Measurements from ENCODE around the gene LOXL1.

DNA sequence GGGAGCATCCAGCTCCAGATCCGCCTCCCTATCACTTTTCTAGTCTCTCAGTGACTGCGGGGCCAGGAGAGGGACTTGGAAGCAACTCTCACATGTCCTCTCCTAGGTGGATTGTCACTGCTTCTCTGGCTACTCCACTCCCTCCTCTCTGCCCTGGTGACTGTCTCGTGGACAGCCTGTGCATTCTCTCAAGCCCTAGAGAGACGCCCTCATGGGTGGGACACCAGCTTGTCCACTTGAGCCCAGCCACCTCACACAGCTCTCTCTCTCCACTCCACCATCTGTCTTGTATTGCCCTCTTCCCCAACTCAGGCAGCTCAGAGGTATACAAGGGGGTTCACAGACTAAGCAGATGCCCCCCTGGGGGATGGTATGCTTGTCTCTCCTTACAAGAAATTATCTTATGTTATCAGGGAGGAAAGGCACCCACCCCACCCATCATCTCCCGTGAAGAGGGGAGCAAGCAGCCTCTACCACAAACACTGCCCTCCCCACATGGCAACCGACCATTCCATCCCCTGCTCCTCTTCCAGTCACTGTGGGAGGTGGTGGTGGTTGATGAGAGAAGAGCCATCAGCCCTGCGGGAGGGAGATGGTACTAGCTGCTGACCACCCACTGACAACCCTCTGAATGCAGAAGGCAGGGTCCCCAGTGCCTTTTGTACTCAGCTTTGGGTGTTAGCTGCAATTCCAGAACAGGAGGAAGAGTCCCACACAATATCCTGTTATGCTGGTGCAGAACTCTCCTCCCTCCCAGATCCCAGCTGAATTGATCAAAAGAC is 15.5 kb upstream of the LOXL1 start:
- no peak for TF ChIP-seq POLR2A (IDR thresholded peaks at IDR 0.05)
- TF ChIP-seq, protein P1, sequence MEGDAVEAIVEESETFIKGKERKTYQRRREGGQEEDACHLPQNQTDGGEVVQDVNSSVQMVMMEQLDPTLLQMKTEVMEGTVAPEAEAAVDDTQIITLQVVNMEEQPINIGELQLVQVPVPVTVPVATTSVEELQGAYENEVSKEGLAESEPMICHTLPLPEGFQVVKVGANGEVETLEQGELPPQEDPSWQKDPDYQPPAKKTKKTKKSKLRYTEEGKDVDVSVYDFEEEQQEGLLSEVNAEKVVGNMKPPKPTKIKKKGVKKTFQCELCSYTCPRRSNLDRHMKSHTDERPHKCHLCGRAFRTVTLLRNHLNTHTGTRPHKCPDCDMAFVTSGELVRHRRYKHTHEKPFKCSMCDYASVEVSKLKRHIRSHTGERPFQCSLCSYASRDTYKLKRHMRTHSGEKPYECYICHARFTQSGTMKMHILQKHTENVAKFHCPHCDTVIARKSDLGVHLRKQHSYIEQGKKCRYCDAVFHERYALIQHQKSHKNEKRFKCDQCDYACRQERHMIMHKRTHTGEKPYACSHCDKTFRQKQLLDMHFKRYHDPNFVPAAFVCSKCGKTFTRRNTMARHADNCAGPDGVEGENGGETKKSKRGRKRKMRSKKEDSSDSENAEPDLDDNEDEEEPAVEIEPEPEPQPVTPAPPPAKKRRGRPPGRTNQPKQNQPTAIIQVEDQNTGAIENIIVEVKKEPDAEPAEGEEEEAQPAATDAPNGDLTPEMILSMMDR (IDR thresholded peaks at IDR 0.05 in 4 of 5, conservative IDR thresholded peaks at IDR 0.05 in 1 of 5), result no peak
